ENCODE measurements around the gene SIGLEC5. TPM values are rescaled to one million over a fixed set of nuclear protein-coding genes. Genes with fewer than 3 reads are reported as not detected.

SIGLEC5 gene
- total RNA-seq, 1 experiment from 2014 or later = not detected

- CTCF ChIA-PET = no interaction called here
- DNase-seq (no peak), ATAC-seq (no peak)
- Histone ChIP-seq H3K27me3 (ENCODE audit: low read length) (peaks cover 59% of the 10 kb centered on the region), H4K20me1 (ENCODE audit: low read length) (no peaks in the 10 kb centered on the region), H3K9me2 (replicated peaks; ENCODE audit: low read length) (no peaks in the 10 kb centered on the region), H3K4me3 (ENCODE audit: low read length) (no peak overlapping the region), H3K9me3 (ENCODE audit: low read length) (no peaks in the 10 kb centered on the region), H3K9ac (ENCODE audit: low read length) (no peak overlapping the region), H3F3A (ENCODE audit: low read length, unreplicated experiment) (no peaks in the 10 kb centered on the region), H3K36me3 (ENCODE audit: low read depth, low read length) (no peaks in the 10 kb centered on the region), H3K4me1 (ENCODE audit: insufficient read depth, low read length) (peaks cover 5% of the 10 kb centered on the region), H3K4me2 (ENCODE audit: low read length) (no peak overlapping the region), H3K79me2 (ENCODE audit: low read length) (no peaks in the 10 kb centered on the region), H2AFZ (ENCODE audit: low read length) (no peak overlapping the region), H3K27ac (ENCODE audit: low read length) (no peak overlapping the region)
- no peak for TF ChIP-seq EZH2 (IDR thresholded peaks at IDR 0.05; ENCODE audit: low read length, unreplicated experiment)
- TF ChIP-seq EZH2phosphoT487 (IDR thresholded peaks at IDR 0.05; ENCODE audit: borderline replicate concordance, low read length) = no peak
- no peak for TF ChIP-seq CTCF (conservative IDR thresholded peaks at IDR 0.05; ENCODE audit: low read depth, low read length)
- no TSS peak for BruUV-seq (replicated peaks)
- POLR2A ChIA-PET (ENCODE audit: unreplicated experiment) = no interaction called here
- intact Hi-C loops (cut with micrococcal nuclease) = no loop called here
Observed at GRCh38 chr19:51653162-51653561, 23.0 kb upstream of the SIGLEC5 start.

GRCh38 chr19:51652266-51652665 is 22.1 kb upstream of the SIGLEC5 start:
- no peaks in the 10 kb centered on the region for H3K9me3 ChIP-seq (ENCODE audit: low read length)
- H3K9me2 ChIP-seq (replicated peaks; ENCODE audit: low read length) = no peaks in the 10 kb centered on the region
- no peak overlapping the region for H3K4me2 ChIP-seq (ENCODE audit: low read length)
- no peak overlapping the region for H2AFZ ChIP-seq (ENCODE audit: low read length)
- no peak overlapping the region for H3K27ac ChIP-seq (ENCODE audit: low read length)
- no peaks in the 10 kb centered on the region for H3F3A ChIP-seq (ENCODE audit: low read length, unreplicated experiment)
- intact Hi-C loops (cut with micrococcal nuclease) = no loop called here
- H3K27me3 ChIP-seq (ENCODE audit: low read length) = peaks cover 63% of the 10 kb centered on the region
- H3K4me3 ChIP-seq (ENCODE audit: low read length) = no peak overlapping the region
- BruUV-seq (replicated peaks) = no TSS peak
- no peaks in the 10 kb centered on the region for H3K79me2 ChIP-seq (ENCODE audit: low read length)
- H4K20me1 ChIP-seq (ENCODE audit: low read length) = no peaks in the 10 kb centered on the region
- H3K36me3 ChIP-seq (ENCODE audit: low read depth, low read length) = no peaks in the 10 kb centered on the region
- peaks cover 3% of the 10 kb centered on the region for H3K4me1 ChIP-seq (ENCODE audit: insufficient read depth, low read length)
- DNase-seq = no peak
- POLR2A ChIA-PET (ENCODE audit: unreplicated experiment) = interaction anchor here (0.6 kb wide), 1 partner anchor 181 kb away, joined by 4 read pairs; no protein-coding TSS in a partner anchor
- CTCF ChIA-PET = no interaction called here
- H3K9ac ChIP-seq (ENCODE audit: low read length) = no peak overlapping the region
- no peak for TF ChIP-seq EZH2phosphoT487 (IDR thresholded peaks at IDR 0.05; ENCODE audit: borderline replicate concordance, low read length)
- TF ChIP-seq CTCF (conservative IDR thresholded peaks at IDR 0.05; ENCODE audit: low read depth, low read length) = no peak
- no peak for TF ChIP-seq EZH2 (IDR thresholded peaks at IDR 0.05; ENCODE audit: low read length, unreplicated experiment)
- ATAC-seq = no peak

- H3K36me3 ChIP-seq (ENCODE audit: low read depth, low read length) = no peaks in the 10 kb centered on the region
- DNase-seq (no peak), ATAC-seq (no peak)
- no peaks in the 10 kb centered on the region for H4K20me1 ChIP-seq (ENCODE audit: low read length)
- intact Hi-C loops (cut with micrococcal nuclease) = no loop called here
- TF ChIP-seq CTCF (conservative IDR thresholded peaks at IDR 0.05; ENCODE audit: low read depth, low read length) = no peak
- TF ChIP-seq EZH2phosphoT487 (IDR thresholded peaks at IDR 0.05; ENCODE audit: borderline replicate concordance, low read length) = no peak
- no peak for TF ChIP-seq EZH2 (IDR thresholded peaks at IDR 0.05; ENCODE audit: low read length, unreplicated experiment)
- no peaks in the 10 kb centered on the region for H3F3A ChIP-seq (ENCODE audit: low read length, unreplicated experiment)
- H3K4me3 ChIP-seq (ENCODE audit: low read length) = no peak overlapping the region
- no peak overlapping the region for H2AFZ ChIP-seq (ENCODE audit: low read length)
- H3K4me2 ChIP-seq (ENCODE audit: low read length) = no peak overlapping the region
- H3K9ac ChIP-seq (ENCODE audit: low read length) = no peak overlapping the region
- no peaks in the 10 kb centered on the region for H3K4me1 ChIP-seq (ENCODE audit: insufficient read depth, low read length)
- POLR2A ChIA-PET (ENCODE audit: unreplicated experiment) = no interaction called here
- no peaks in the 10 kb centered on the region for H3K9me3 ChIP-seq (ENCODE audit: low read length)
- no peak overlapping the region for H3K27ac ChIP-seq (ENCODE audit: low read length)
- H3K79me2 ChIP-seq (ENCODE audit: low read length) = no peaks in the 10 kb centered on the region
- H3K27me3 ChIP-seq (ENCODE audit: low read length) = peaks cover 69% of the 10 kb centered on the region
- no peaks in the 10 kb centered on the region for H3K9me2 ChIP-seq (replicated peaks; ENCODE audit: low read length)
- no TSS peak for BruUV-seq (replicated peaks)
- CTCF ChIA-PET = no interaction called here
Observed at GRCh38 chr19:51651216-51651846, 21.1 kb upstream of the SIGLEC5 start.

Measured in PC-3 (cell line).